Smooth muscle cell (in vitro differentiated cells): ENCODE data around the gene TNFRSF1B. TPM values are rescaled to one million over a fixed set of nuclear protein-coding genes. Genes with fewer than 3 reads are reported as not detected.

Experiments
- DNase-seq: peaks from one replicate; lab custom pipeline; 2025; ENCODE audit not compliant: unreplicated experiment; lab: John Stamatoyannopoulos, UW
- H2AFZ ChIP-seq: fragments of 200-600 bp; sonication (generic); 2 replicates; pipeline ENCODE4 v1.6.0; 2016; ENCODE audit warnings: antibody characterized with exemption, low read depth, mild to moderate bottlenecking
- H3F3A ChIP-seq: fragments of 200-600 bp; sonication (generic); 2 replicates; pipeline ENCODE4 v1.6.0; 2017; ENCODE audit warnings: antibody characterized with exemption, low read depth
- H3K27ac ChIP-seq: fragments of 200-600 bp; sonication (generic); 2 replicates; pipeline ENCODE4 v1.5.1; 2016; ENCODE audit warnings: low read depth, mild to moderate bottlenecking
- H3K27me3 ChIP-seq: fragments of 200-600 bp; sonication (generic); 2 replicates; pipeline ENCODE4 v1.6.1; 2016; ENCODE audit warnings: low read depth, mild to moderate bottlenecking
- H3K36me3 ChIP-seq: fragments of 200-600 bp; sonication (generic); 2 replicates; pipeline ENCODE4 v1.5.1; 2016; ENCODE audit warnings: low read depth
- H3K4me1 ChIP-seq: fragments of 200-600 bp; sonication (generic); 2 replicates; pipeline ENCODE4 v1.5.1; 2016; ENCODE audit warnings: low read depth
- H3K4me2 ChIP-seq: fragments of 200-600 bp; sonication (generic); 2 replicates; pipeline ENCODE4 v1.6.0; 2016; ENCODE audit warnings: mild to moderate bottlenecking
- H3K4me3 ChIP-seq: fragments of 200-600 bp; sonication (generic); 2 replicates; pipeline ENCODE4 v1.5.1; 2016; ENCODE audit warnings: mild to moderate bottlenecking
- H3K79me2 ChIP-seq: fragments of 200-600 bp; sonication (generic); 2 replicates; pipeline ENCODE4 v1.6.0; 2016; ENCODE audit warnings: low read depth, mild to moderate bottlenecking
- H3K9ac ChIP-seq: fragments of 200-600 bp; sonication (generic); 2 replicates; pipeline ENCODE4 v1.6.0; 2016; ENCODE audit warnings: low read depth
- H3K9me3 ChIP-seq: fragments of 200-600 bp; sonication (generic); replicated peaks from 2 replicates; pipeline ENCODE4 v1.5.1; 2016; ENCODE audit warnings: low read depth
- H4K20me1 ChIP-seq: fragments of 200-600 bp; sonication (generic); 2 replicates; pipeline ENCODE4 v1.6.0; 2016; ENCODE audit warnings: low read depth
- WGBS: methylation state at CpG from one replicate; pipeline ENCODE4 v1.1.7; 2016; ENCODE audit warnings: low lambda C conversion rate; 5-methylcytosine and 5-hydroxymethylcytosine counted together
- polyA plus RNA-seq: library from polyadenylated mRNA; unstranded; fragments of >200 nt; fragmentation: Nextera tagmentation; extraction: Ambion mirVana; gene quantifications from 2 replicates; pipeline ENCODE4 v1.2.1, GENCODE V29; 2016
- total RNA-seq: library from RNA; depleted of rRNA; stranded (reverse); fragments of >200 nt; gene quantifications from 2 replicates; pipeline ENCODE4 v1.2.3, GENCODE V29; 2014
- TF ChIP-seq, protein P1 (sequence below): fragments of 200-600 bp; sonication (generic); IDR thresholded peaks from 2 replicates; pipeline ENCODE4 v1.5.1; 2017; ENCODE audit warnings: borderline replicate concordance, mild to moderate bottlenecking, antibody characterized with exemption; ENCODE audit not compliant: insufficient read depth, poor library complexity, severe bottlenecking

The TNFRSF1B gene
- total and polyA plus RNA-seq, 2 experiments from 2014 or later: 9.0 to 20.3 TPM

DNA sequence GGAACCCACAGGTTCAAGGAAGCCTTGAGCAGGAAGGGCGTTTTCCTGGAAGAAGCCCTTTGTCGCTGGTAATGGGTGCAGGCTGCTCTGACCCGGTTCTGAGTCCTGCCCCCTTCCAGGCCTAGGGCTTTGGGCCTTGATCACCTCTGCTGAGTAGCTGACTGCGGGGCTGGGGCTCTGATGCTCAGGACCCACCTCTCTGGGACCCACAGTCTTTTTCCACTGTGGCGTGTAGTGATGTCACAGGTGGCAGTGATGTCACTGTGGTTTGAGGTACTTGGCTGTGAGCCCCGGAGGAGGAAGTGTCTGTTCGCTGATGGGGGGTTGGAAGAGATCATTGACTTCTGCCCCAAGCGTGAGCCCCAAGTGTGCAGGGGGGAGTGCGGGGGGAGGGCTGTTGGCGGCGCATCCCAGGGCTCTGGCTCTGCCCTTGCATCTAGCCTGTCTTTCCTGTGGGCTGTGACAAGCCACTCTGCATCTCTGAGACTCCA lies 6.9 kb downstream of the TNFRSF1B start:
- Histone ChIP-seq H4K20me1 (no peaks in the 10 kb centered on the region), H3K36me3 (no peaks in the 10 kb centered on the region), H3K9me3 (no peaks in the 10 kb centered on the region), H3K9ac (no peak overlapping the region), H2AFZ (no peak overlapping the region), H3K79me2 (peaks cover 9% of the 10 kb centered on the region), H3K27me3 (no peaks in the 10 kb centered on the region), H3K4me3 (no peak overlapping the region), H3K4me1 (peaks cover 19% of the 10 kb centered on the region), H3F3A (peaks cover 16% of the 10 kb centered on the region), H3K4me2 (no peak overlapping the region), H3K27ac (no peak overlapping the region)
- TF ChIP-seq, protein P1, sequence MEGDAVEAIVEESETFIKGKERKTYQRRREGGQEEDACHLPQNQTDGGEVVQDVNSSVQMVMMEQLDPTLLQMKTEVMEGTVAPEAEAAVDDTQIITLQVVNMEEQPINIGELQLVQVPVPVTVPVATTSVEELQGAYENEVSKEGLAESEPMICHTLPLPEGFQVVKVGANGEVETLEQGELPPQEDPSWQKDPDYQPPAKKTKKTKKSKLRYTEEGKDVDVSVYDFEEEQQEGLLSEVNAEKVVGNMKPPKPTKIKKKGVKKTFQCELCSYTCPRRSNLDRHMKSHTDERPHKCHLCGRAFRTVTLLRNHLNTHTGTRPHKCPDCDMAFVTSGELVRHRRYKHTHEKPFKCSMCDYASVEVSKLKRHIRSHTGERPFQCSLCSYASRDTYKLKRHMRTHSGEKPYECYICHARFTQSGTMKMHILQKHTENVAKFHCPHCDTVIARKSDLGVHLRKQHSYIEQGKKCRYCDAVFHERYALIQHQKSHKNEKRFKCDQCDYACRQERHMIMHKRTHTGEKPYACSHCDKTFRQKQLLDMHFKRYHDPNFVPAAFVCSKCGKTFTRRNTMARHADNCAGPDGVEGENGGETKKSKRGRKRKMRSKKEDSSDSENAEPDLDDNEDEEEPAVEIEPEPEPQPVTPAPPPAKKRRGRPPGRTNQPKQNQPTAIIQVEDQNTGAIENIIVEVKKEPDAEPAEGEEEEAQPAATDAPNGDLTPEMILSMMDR: no peak
- no peak for DNase-seq
- 90% methylated on average over 11 of the region's 11 CpGs for WGBS

DNA sequence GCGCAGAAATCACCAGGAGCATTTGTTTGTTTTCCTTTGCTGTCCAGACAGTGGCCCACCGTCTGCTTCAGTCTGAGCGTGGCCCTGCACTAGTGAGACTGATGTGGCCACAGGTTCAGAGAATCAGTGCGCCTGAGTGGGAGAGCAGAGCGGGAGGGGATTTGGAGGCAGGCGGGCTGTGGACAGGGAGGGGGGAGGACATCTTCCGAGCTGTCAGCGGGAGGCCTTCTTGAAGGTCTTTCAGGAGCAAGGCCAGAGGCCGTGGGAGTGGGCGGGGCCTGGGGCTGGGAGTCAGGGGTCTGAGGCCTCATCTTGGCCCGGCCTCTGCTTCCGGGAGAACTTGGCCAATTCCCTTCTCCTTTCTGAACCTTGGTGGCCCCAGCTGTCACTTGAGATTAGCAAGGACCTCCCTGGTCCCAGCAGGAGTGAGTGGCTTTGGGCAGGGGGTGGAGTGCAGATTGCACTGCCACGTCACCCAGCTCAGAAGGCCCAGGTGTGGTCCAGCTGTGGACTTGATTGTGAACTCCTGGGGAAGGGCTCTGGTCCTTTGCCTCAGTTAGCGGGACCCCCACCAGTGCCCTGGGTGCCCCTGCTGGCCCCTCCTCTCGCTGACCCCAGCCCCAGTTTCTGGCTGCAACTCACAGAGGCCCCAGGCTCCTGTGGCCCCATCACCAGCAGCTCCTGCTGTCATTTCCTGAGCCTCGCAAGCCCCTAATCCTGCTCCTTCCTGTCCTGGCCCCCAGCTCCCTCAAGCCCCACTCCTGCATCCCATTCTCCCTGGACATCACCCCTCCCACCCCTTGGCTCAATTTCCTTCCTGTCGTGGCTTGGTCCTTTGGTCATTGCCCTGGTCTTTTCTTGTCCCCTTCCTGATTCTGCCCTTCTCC lies 8.4 kb downstream of the TNFRSF1B start:
- peaks cover 9% of the 10 kb centered on the region for H3K79me2 ChIP-seq
- H3K4me1 ChIP-seq: peaks cover 19% of the 10 kb centered on the region
- H3K9me3 ChIP-seq: no peaks in the 10 kb centered on the region
- peak overlapping the region; percentile 51 for H2AFZ ChIP-seq
- peak overlapping the region; percentile 61 for H3K9ac ChIP-seq
- no peak overlapping the region for H3K4me3 ChIP-seq
- H3K27me3 ChIP-seq: no peaks in the 10 kb centered on the region
- H3K36me3 ChIP-seq: no peaks in the 10 kb centered on the region
- WGBS: 27% methylated on average over 14 of the region's 17 CpGs
- TF ChIP-seq, protein P1: no peak
- peaks cover 22% of the 10 kb centered on the region for H3F3A ChIP-seq
- H4K20me1 ChIP-seq: no peaks in the 10 kb centered on the region
- DNase-seq: no peak
- peak overlapping the region; percentile 71 for H3K27ac ChIP-seq
- peak overlapping the region; percentile 55 for H3K4me2 ChIP-seq

DNA sequence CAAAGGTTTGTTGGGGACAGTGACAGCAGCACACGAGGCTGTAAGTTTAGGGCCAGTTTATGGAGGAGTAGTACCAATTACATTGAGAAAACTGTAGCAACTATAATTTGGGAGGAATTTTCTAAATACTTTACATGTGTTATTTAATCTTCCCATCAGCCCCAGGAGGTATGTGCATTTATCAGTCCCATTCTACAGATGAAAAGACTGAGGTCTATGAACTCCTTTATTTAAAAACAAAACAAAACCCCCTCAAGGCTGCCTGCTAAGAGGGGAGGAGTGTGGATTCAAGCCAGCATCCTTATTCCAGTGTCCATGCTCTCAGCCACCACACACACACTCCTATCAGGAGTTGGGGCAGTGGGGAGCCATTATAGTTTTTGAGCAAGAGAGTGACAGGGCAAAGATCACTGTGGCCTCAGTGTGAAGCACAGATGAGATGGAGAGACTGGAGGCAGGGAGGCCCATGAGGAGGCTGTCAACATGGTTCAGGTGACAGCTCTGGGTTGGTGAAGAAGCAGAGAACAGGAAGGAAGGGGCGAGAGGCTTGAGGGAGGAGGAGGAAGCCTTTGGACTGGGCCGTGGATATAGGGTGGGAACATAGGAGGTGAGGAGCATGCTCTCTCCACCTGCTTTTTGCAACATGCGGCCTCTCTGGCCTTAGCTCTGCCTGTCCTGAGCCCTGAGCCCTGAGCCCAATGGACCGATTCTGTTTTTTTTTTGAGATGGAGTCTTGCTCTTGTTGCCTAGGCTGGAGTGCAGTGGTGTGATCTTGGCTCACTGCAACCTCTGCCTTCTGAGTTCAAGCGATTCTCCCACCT lies 9.7 kb downstream of the TNFRSF1B start:
- no peak for DNase-seq
- Histone ChIP-seq H3K36me3 (no peaks in the 10 kb centered on the region), H3K79me2 (peaks cover 9% of the 10 kb centered on the region), H3K27me3 (no peaks in the 10 kb centered on the region), H3K4me3 (no peak overlapping the region), H3K9ac (no peak overlapping the region), H3K27ac (peak overlapping the region; percentile 98), H3K9me3 (no peaks in the 10 kb centered on the region), H3F3A (peaks cover 22% of the 10 kb centered on the region), H2AFZ (no peak overlapping the region), H4K20me1 (no peaks in the 10 kb centered on the region), H3K4me2 (no peak overlapping the region), H3K4me1 (peaks cover 19% of the 10 kb centered on the region)
- TF ChIP-seq, protein P1: no peak
- WGBS: 87% methylated on average over 6 of the region's 6 CpGs
